ENCODE data around the gene SLC35G4. TPM values are rescaled to one million over a fixed set of nuclear protein-coding genes. Genes with fewer than 3 reads are reported as not detected.
"Not testable (repeated sequence)": the region's sequence is repeated elsewhere in the genome, so short reads cannot be mapped to it uniquely, and the experiment has no call there.

Gene SLC35G4
- not detected for total RNA-seq

DNA sequence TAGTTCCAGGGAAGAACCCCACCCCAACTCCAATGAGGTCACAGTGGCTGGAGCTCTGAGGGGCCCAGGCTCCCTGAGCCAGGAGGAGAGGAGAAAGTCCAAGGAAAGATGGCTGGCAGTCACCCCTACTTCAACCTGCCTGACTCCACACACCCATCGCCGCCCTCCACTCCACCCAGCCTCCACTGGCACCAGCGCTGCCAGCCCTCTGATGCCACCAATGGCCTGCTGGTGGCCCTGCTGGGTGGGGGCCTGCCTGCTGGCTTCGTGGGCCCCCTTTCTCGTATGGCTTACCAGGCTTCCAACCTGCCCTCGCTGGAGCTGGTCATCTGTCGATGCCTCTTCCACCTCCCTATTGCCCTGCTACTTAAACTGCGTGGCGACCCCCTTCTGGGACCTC is at the start of gene SLC35G4:
Gene SLC35G4, plus strand, starts transcription at position 109 of the 400 bp plus-strand sequence. Its CDS starts 0 bp downstream, at position 109.
- not testable (repeated sequence) for DNase-seq (ENCODE audit: low read depth in 2 of 3, low spot score in 2 of 3)

DNA sequence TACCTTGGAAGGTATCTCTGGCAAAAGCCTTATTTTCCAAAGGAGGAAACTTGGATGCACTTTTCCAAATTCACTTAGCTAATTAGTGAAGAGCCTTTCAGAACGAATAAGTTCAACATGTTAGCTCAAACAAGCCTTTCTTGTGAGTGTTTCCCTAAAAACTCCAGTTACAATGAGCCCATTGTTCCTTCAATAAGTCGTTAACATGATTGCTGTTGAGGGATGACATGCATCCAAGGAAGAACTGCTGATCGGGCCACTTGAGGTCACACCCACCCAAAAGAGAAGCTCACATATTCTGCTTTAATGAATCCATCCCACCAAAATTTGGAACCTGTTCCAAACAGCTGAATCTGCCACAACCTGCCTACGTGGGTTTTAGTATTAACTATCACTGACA is 48.1 kb upstream of the SLC35G4 start:
- no peak for DNase-seq (ENCODE audit: low read depth in 2 of 3, low spot score in 2 of 3)

DNA sequence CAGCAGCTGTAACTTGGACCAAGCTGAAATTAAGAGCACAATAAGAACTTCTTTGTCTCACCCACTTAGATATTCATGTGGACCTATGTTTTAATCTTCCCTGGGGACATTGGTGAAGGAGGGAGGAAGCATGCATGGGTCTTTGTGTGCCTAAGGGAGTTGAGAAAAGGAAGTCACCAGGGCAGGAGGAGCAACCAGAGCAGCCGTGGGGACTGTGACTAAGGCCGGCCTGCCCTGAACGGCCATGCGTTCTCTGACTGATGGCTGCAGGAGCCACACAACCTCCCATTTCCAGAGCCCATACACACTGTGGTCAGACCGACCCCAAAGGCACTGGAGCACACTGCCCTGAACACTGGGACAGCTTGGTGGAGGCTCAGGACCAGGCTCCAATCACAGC is 43.7 kb upstream of the SLC35G4 start:
- no peak for DNase-seq (ENCODE audit: low read depth in 2 of 3, low spot score in 2 of 3)

- no peak for DNase-seq (ENCODE audit: low read depth in 2 of 3, low spot score in 2 of 3)
Measured at GRCh38 chr18:11566236-11566965, 43.0 kb upstream of the SLC35G4 start.

DNA sequence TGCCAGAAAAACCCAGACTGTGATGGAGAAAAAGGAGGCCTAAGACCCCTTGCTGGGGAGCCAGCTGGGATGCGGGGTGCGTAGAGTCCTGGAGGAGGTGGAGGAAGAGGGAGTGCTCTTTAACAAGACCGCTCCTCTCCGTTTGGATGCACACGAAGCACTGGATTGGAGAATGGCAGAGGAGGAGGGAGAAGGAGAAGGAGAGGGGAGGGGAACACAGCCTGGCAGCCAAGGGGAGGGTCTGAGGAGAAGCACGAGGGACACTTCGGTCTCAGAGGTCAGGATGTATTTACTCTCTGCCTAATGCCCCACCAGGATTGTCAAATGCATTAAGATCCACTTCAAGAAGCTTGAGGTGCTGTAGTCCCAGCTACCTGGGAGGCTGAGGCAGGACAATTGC is 42.0 kb upstream of the SLC35G4 start:
- DNase-seq (ENCODE audit: low read depth in 2 of 3, low spot score in 2 of 3): no peak

- DNase-seq (ENCODE audit: low read depth in 2 of 3, low spot score in 2 of 3): no peak
Measured at GRCh38 chr18:11570073-11570588, 39.3 kb upstream of the SLC35G4 start.

DNA sequence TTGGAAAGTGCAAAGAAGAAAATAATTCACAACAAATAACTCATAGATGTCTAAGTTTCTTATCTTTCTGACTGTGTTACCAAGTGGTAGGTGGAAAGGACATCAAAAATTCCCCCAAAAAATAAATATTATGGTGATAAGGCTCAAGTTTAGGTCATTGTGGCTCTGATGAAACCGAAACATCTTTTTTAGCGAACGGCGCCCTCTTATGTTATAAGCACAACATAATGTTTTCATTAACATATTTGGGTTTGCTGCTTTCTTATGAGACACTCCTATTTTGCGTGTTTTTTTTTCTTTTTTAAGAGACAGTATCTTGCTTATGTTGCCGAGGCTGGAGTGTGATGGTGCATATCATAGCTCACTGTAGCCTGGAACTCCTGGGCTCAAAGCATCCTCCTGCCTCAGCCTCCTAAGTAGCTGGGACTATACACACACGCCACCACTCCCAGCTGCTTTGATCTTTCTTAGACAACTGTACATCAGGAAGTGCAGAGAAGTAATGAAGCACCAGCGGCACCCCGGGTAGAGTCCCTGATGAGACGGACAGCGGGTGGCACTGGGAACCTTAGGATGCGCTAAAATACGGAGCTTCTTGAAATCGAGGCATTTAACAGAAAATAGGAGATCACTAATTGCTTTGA is 38.5 kb upstream of the SLC35G4 start:
- DNase-seq (ENCODE audit: low read depth in 2 of 3, low spot score in 2 of 3): peak in 1 of 3 donors; percentile 38

GRCh38 chr18:11572201-11572600 is 37.2 kb upstream of the SLC35G4 start:
- no peak for DNase-seq (ENCODE audit: low read depth in 2 of 3, low spot score in 2 of 3)

DNA sequence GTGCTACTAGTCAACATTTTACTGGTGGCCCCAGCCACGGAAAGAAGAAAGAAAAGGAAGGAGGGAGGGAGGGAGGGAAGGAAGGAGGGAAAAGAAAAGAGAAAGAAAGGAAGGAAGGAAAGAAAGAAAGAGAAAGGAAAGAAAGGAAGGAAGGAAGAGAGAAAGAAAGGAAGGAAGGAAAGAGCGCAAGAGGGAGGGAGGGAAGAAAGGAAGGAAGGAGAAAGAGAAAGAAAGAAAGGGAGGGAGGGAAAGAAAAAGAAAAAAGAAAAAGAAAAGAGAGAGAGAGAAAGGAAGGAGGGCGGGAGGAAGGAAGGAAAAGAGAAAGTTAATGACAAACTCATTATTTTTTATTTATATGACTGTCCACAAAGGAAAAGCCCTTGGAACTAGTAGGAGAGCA is 34.9 kb upstream of the SLC35G4 start:
- DNase-seq (ENCODE audit: low read depth in 2 of 3, low spot score in 2 of 3): no peak

DNA sequence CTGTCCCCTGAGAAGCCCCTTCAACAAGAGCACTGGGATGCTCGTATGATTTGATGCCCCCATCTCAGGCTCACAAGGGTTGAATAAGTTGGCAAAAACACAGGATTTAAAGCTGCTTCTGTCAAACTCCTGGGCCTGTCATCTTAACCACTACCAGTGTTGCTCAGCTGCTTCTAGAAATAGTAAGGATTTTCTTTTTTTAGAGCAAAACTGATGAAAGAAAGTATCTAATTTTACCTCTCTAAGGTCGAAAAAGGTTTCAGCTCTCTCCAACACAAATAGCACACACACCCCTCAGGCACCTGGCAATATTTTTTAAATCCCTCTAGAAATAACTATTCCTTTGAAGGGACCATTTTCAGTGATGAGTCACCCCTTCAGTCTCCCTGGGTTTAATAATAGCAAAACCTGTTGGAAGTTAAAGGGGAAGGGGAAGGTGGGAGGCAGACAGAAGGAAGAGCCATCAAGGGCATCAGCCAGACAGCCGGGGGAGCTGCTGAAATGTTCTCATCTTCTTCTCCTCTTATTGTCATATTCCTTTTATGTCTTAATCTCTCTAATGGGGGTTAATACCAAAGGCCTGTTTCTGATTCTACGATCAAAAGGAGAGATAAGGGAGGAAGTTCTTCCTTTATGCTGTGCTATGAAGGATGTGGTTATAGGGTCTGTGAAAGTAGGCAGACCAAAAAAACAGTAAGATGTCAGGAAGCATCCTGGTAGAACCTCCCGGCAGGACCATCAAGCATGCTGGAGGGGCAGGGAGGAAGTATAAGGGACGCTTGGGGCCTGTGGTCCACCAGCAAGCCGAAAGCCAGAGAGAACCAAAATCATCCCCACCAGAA is 31.9 kb upstream of the SLC35G4 start:
- DNase-seq (ENCODE audit: low read depth in 2 of 3, low spot score in 2 of 3): no peak

- DNase-seq (ENCODE audit: low read depth in 2 of 3, low spot score in 2 of 3): no peak
Measured at GRCh38 chr18:11578799-11579198, 30.6 kb upstream of the SLC35G4 start.

GRCh38 chr18:11579916-11580315 is 29.5 kb upstream of the SLC35G4 start:
- DNase-seq (ENCODE audit: low read depth in 2 of 3, low spot score in 2 of 3): no peak

DNA sequence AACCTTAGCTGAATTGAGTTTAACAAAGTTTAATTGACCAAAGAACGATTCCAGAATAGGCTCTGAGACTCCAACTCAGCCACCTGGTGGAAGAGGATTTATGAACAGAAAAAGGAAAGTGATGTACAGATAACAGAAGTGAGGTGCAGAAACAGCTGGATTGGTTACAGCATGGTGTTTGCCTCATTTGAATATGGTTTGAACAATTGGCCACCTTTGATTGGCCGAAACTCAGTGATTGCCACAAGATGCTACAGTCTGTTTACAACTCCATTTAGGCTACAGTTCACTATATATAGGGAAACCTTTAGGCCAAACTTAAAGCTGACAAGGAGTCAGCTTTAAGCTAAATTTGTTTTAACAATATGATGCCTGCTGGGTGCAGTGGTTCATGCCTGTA is 28.1 kb upstream of the SLC35G4 start:
- no peak for DNase-seq (ENCODE audit: low read depth in 2 of 3, low spot score in 2 of 3)

DNA sequence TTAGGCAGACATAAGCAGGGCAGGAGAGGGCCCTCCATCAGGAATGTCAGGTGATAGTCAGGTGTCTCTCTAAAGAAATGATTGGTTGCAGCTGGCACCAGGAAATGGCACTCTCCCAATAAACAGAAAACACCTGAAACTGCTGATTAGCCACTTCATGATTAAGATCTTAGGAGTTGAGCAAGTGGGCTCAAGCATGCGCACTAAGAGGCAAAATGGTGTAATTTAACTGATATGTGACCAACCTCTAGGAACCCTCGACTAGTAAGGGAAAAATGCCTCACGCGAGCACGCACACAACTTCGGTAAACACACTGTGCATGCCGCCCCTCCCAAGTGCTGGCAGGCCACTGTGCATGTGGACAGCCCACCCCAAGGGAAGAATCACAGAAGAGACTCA is 23.8 kb upstream of the SLC35G4 start:
- DNase-seq (ENCODE audit: low read depth in 2 of 3, low spot score in 2 of 3): no peak

DNA sequence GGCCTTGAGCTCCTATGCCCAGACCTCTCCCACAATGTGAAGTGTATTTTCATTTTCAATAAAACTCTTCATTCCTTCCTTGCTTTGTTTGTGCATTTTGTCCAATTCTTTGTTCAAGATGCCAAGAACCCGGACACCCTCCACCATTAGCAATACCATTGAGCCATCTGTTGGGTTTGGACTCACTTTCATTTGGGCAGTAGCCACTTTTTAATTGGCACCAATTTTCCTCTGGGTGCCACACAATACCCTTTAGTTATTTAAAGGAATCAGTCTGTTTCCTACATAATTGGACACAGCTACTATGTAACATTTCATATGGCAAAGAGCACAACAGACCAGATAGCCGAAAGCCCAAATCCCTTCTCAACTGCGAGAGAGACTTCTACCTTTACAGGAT is 22.5 kb upstream of the SLC35G4 start:
- DNase-seq (ENCODE audit: low read depth in 2 of 3, low spot score in 2 of 3): no peak

DNA sequence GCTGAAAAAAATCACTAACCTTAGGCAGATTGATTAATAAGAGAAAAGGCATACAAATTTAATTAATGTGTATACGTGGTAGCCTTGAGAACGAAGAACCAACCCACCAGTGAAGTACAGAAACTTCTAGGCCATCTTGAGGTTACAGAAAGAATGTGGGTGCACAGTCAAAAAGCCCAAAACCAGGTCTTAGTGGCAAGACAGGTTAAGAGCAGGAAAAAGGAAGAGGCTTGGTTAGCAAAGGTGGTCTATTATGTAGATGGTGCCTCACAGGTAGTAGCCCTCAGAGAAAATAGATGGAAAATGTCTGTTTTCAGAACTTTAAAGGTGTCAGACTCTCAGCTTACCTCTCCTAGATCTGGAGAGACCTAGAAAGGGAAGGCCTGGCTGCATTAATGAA is 22.0 kb upstream of the SLC35G4 start:
- no peak for DNase-seq (ENCODE audit: low read depth in 2 of 3, low spot score in 2 of 3)

- peak in 1 of 3 donors; percentile 61 for DNase-seq (ENCODE audit: low read depth in 2 of 3, low spot score in 2 of 3)
Measured at GRCh38 chr18:11587846-11588245, 21.6 kb upstream of the SLC35G4 start.

DNA sequence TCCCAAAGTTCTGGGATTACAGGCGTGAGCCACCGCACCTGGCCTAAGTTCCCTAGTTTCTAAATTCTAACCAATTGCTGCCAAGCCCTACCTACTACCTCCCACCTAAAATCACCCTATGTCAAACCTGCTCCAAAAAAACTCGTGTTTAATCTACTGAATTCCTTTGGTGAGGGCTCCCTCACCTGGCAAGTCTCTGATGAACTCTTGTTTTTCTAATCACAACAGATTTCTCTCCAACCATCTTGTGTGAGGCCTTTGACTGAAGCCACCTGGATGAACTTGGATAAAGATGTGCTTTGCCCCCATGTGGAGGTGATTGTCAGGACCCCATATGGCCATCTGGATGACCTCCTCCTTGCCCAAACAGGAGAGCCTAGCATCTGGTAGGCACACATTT is 17.4 kb upstream of the SLC35G4 start:
- no peak for DNase-seq (ENCODE audit: low read depth in 2 of 3, low spot score in 2 of 3)

GRCh38 chr18:11600321-11600720 is 9.1 kb upstream of the SLC35G4 start:
- DNase-seq (ENCODE audit: low read depth in 2 of 3, low spot score in 2 of 3): no peak

DNA sequence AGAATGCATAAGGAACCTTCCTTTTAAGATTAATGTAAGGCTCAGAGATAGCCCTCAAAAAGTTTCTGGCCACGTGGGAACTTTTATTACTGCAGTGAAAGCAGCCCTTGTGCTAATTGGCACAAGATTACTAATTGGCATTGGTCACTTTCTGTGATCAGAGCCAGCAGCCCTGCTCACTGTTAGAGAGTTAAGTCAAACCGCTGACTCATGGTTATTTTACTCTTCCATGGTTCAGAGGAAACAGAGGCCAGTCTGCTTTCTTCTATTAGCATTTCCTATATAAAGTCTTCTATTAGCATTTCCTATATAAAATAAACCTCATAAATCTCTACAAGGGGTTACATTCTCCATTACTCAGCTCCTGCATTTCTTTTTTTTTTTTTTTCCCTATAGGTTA is 1.5 kb upstream of the SLC35G4 start:
- no peak for DNase-seq (ENCODE audit: low read depth in 2 of 3, low spot score in 2 of 3)

DNA sequence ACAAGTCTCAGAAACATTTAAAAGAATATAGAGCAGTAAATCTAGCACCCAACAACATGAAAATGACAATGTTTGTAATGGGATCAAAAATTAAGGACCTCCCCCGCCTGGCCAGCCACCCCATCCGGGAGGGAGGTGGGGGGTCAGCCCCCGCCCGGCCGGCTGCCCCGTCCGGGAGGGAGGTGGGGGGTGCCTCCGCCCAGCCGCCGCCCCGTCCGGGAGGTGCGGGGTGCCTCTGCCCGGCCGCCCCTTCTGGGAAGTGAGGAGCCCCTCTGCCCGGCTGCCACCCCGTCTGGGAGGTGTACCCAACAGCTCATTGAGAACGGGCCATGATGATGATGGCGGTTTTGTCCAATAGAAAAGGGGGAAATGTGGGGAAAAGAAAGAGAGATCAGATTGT is 778 bp upstream of the SLC35G4 start:
- not testable (repeated sequence) for DNase-seq (ENCODE audit: low read depth in 2 of 3, low spot score in 2 of 3)

All from hematopoietic multipotent progenitor cell (in vitro differentiated cells).